SK-MEL-5 (cell line): ENCODE results near the gene ZBTB45. TPM values are rescaled to one million over a fixed set of nuclear protein-coding genes. Genes with fewer than 3 reads are reported as not detected.
"Not testable (repeated sequence)": the region's sequence is repeated elsewhere in the genome, so short reads cannot be mapped to it uniquely, and the experiment has no call there.

Experiments
- DNase-seq: peaks from one replicate; pipeline ENCODE4 v3.0.0-alpha.2; 2016; ENCODE audit warnings: low read depth, low spot score
- in situ Hi-C: cut with HindIII; loops from 2 replicates; pipeline ENCODE4 v1.10.0; 2016; ENCODE audit warnings: low sequenced_read_pairs, high pct_unique_total_duplicates, low pct_unique_long_range_greater_than_20kb
- small RNA-seq, 2 experiments: library from RNA; depleted of rRNA; stranded (forward); fragments of <200 nt; gene quantifications; one replicate each; pipeline ENCODE3, GENCODE V24; 2014
- total RNA-seq: library from RNA; depleted of rRNA; stranded (reverse); fragments of >200 nt; shearing (Covaris generic); gene quantifications from 2 replicates; pipeline ENCODE4 v1.2.3, GENCODE V29; 2014; rRNA removed

Gene ZBTB45
- total RNA-seq, 1 experiment from 2014 or later = 1.9 TPM

GRCh38 chr19:58470837-58471543 lies 48.6 kb downstream of the ZBTB45 start:
- in situ Hi-C loops = not testable (repeated sequence)

GRCh38 chr19:58469241-58470013 lies 50.2 kb downstream of the ZBTB45 start:
- in situ Hi-C loops = no loop called here
- DNase-seq = no peak

More at GRCh38 chr19:58470837-58471543, 48.6 kb downstream of the ZBTB45 start:
- DNase-seq = not testable (repeated sequence)

- in situ Hi-C loops = no loop called here
Measured at GRCh38 chr19:58468216-58468839, 51.3 kb downstream of the ZBTB45 start.

GRCh38 chr19:58466760-58467589 lies 52.6 kb downstream of the ZBTB45 start, which contains the start of gene ZNF324:
TSS of gene ZNF324 (plus strand) at chr19:58467080. CDS start at chr19:58469186, 2,106 bp downstream.
- in situ Hi-C loops = no loop called here
- DNase-seq = peak; percentile 95

More at GRCh38 chr19:58468216-58468839, 51.3 kb downstream of the ZBTB45 start:
- DNase-seq = no peak

GRCh38 chr19:58466089-58466759 lies 53.4 kb downstream of the ZBTB45 start:
- DNase-seq = no peak
- in situ Hi-C loops = no loop called here

Small RNA genes lying within 50 kb of the gene (small RNA-seq; reads per million reads assigned to genes)
- gene MIR6807 = 0 reads per million in 2 experiments
- 0 to 0.02 reads per million in 2 experiments for gene RN7SL525P
- 0 reads per million in 2 experiments for gene RN7SL693P
- gene RNU6-1337P = 0 reads per million in 2 experiments

Other genes with a start within 250 kb of the ZBTB45 start
- 2.9 and 3.6 TPM in 2 replicates for gene ZNF8, start 240.9 kb downstream of the ZBTB45 start, total RNA-seq
- 48.0 and 48.1 TPM in 2 replicates for gene ERVK3-1, start 214.4 kb downstream of the ZBTB45 start, total RNA-seq
- gene ZSCAN22, start 192.8 kb downstream of the ZBTB45 start, total RNA-seq = 2.9 and 3.2 TPM in 2 replicates
- gene A1BG, start 166.3 kb downstream of the ZBTB45 start, total RNA-seq = 18.7 and 23.4 TPM in 2 replicates
- gene ZNF497, start 157.1 kb downstream of the ZBTB45 start, total RNA-seq = 0.40 and 1.3 TPM in 2 replicates
- gene ZNF837, start 138.8 kb downstream of the ZBTB45 start, total RNA-seq = 0.40 and 0.87 TPM in 2 replicates
- gene RPS5, start 132.5 kb downstream of the ZBTB45 start, total RNA-seq = 1,789 and 1,795 TPM in 2 replicates
- gene RNF225, start 124.2 kb downstream of the ZBTB45 start, total RNA-seq = not detected in 2 replicates
- gene ZNF584, start 111.2 kb downstream of the ZBTB45 start, total RNA-seq = 12.5 and 13.9 TPM in 2 replicates
- 0.16 and 0.35 TPM in 2 replicates for gene ZNF132, start 79.7 kb downstream of the ZBTB45 start, total RNA-seq
- gene ZNF324B, start 68.2 kb downstream of the ZBTB45 start, total RNA-seq = 6.8 TPM in 2 replicates
- 6.3 and 7.7 TPM in 2 replicates for gene ZNF324, start 52.7 kb downstream of the ZBTB45 start, total RNA-seq
- 7.6 and 8.7 TPM in 2 replicates for gene ZNF446, start 43.5 kb downstream of the ZBTB45 start, total RNA-seq
- 0.13 and 0.16 TPM in 2 replicates for gene SLC27A5, start 7.8 kb downstream of the ZBTB45 start, total RNA-seq
- gene TRIM28, start 24.3 kb upstream of the ZBTB45 start, total RNA-seq = 346 and 425 TPM in 2 replicates
- 82.6 and 89.4 TPM in 2 replicates for gene CHMP2A, start 35.3 kb upstream of the ZBTB45 start, total RNA-seq
- gene UBE2M, start 38.8 kb upstream of the ZBTB45 start, total RNA-seq = 82.8 and 85.3 TPM in 2 replicates
- gene MZF1, start 53.5 kb upstream of the ZBTB45 start, total RNA-seq = 5.4 and 5.9 TPM in 2 replicates